ENCODE measurements around the gene KPRP. TPM values are rescaled to one million over a fixed set of nuclear protein-coding genes. Genes with fewer than 3 reads are reported as not detected.

The KPRP gene
- total RNA-seq, 1 donor from 2014 or later = not detected

GRCh38 chr1:152739841-152740240, 18.0 kb upstream of the KPRP start:
- Histone ChIP-seq H3K9me3 (replicated peaks) (no peaks in the 10 kb centered on the region), H3K4me1 (no peaks in the 10 kb centered on the region), H3K27me3 (ENCODE audit: low read depth) (peaks cover 6% of the 10 kb centered on the region), H3K36me3 (no peaks in the 10 kb centered on the region), H3K27ac (replicated peaks) (no peak overlapping the region), H3K4me3 (no peak overlapping the region)
- DNase-seq = no peak
- intact Hi-C loops (cut with micrococcal nuclease) = no loop called here
- TF ChIP-seq CTCF (IDR thresholded peaks at IDR 0.05; ENCODE audit: borderline replicate concordance) = no peak

GRCh38 chr1:152741656-152742055, 16.2 kb upstream of the KPRP start:
- no peak overlapping the region for H3K27ac ChIP-seq (replicated peaks)
- H3K9me3 ChIP-seq (replicated peaks) = no peaks in the 10 kb centered on the region
- no peaks in the 10 kb centered on the region for H3K27me3 ChIP-seq (ENCODE audit: low read depth)
- intact Hi-C loops (cut with micrococcal nuclease) = no loop called here
- H3K36me3 ChIP-seq = no peaks in the 10 kb centered on the region
- no peak overlapping the region for H3K4me3 ChIP-seq
- H3K4me1 ChIP-seq = no peaks in the 10 kb centered on the region
- TF ChIP-seq CTCF (IDR thresholded peaks at IDR 0.05; ENCODE audit: borderline replicate concordance) = no peak
- DNase-seq = no peak

- H3K9me3 ChIP-seq (replicated peaks) = no peaks in the 10 kb centered on the region
- no peaks in the 10 kb centered on the region for H3K36me3 ChIP-seq
- no peak for TF ChIP-seq CTCF (IDR thresholded peaks at IDR 0.05; ENCODE audit: borderline replicate concordance)
- no peak overlapping the region for H3K27ac ChIP-seq (replicated peaks)
- no peak for DNase-seq
- intact Hi-C loops (cut with micrococcal nuclease) = no loop called here
- H3K4me1 ChIP-seq = no peaks in the 10 kb centered on the region
- H3K4me3 ChIP-seq = no peak overlapping the region
- no peaks in the 10 kb centered on the region for H3K27me3 ChIP-seq (ENCODE audit: low read depth)
These were observed 14.3 kb upstream of the KPRP start for GRCh38 chr1:152743371-152744145.

GRCh38 chr1:152745289-152745704, 12.5 kb upstream of the KPRP start:
- no peaks in the 10 kb centered on the region for H3K36me3 ChIP-seq
- intact Hi-C loops (cut with micrococcal nuclease) = no loop called here
- DNase-seq = no peak
- no peak overlapping the region for H3K4me3 ChIP-seq
- peaks cover 7% of the 10 kb centered on the region for H3K27me3 ChIP-seq (ENCODE audit: low read depth)
- no peaks in the 10 kb centered on the region for H3K4me1 ChIP-seq
- TF ChIP-seq CTCF (IDR thresholded peaks at IDR 0.05; ENCODE audit: borderline replicate concordance) = no peak
- no peaks in the 10 kb centered on the region for H3K9me3 ChIP-seq (replicated peaks)
- H3K27ac ChIP-seq (replicated peaks) = no peak overlapping the region

- no peak for DNase-seq
- intact Hi-C loops (cut with micrococcal nuclease) = no loop called here
- Histone ChIP-seq H3K4me3 (no peak overlapping the region), H3K36me3 (no peaks in the 10 kb centered on the region), H3K27me3 (ENCODE audit: low read depth) (peaks cover 13% of the 10 kb centered on the region), H3K27ac (replicated peaks) (no peak overlapping the region), H3K9me3 (replicated peaks) (no peaks in the 10 kb centered on the region), H3K4me1 (no peaks in the 10 kb centered on the region)
- TF ChIP-seq CTCF (IDR thresholded peaks at IDR 0.05; ENCODE audit: borderline replicate concordance) = no peak
These were observed 11.9 kb upstream of the KPRP start for GRCh38 chr1:152745765-152746444.

Data from left ventricle myocardium inferior (tissue), 1 donor.